ENCODE measurements around the gene PMVK.
A peak's percentile ranks its signal among the peaks of the same experiment; 100 is the strongest.

The PMVK gene

GRCh38 chr1:154878371-154879037 is 58.0 kb downstream of the PMVK start:
- peak; percentile 61 for DNase-seq (ENCODE audit: low read depth)

- DNase-seq (ENCODE audit: low read depth): no peak
Measured at GRCh38 chr1:154877370-154877974, 59.0 kb downstream of the PMVK start.

- DNase-seq (ENCODE audit: low read depth): no peak
Measured at GRCh38 chr1:154876842-154877369, 59.6 kb downstream of the PMVK start.
